Activated B cell treated with CpG ODN at 0.5 μM for 24 hours (primary cell): ENCODE measurements around the gene PRPF8. TPM values are rescaled to one million over a fixed set of nuclear protein-coding genes. Genes with fewer than 3 reads are reported as not detected.
"Not testable (repeated sequence)": the region's sequence is repeated elsewhere in the genome, so short reads cannot be mapped to it uniquely, and the experiment has no call there.

ENCODE experiments used
- ATAC-seq: fragments of 200-7000 bp; cut with Tn5 transposase; one replicate; pipeline ENCODE4 v1.10.0; 2021; ENCODE audit warnings: low read depth, mild to moderate bottlenecking, moderate library complexity
- CTCF ChIA-PET: fragments of 350-600 bp; sonication (Branson Sonifier 250); formaldehyde crosslinking; loops from one replicate; lab custom pipeline; 2021; ENCODE audit warnings: antibody characterized with exemption; lab: Charles Lee
- POLR2A ChIA-PET: fragments of 350-600 bp; sonication (Branson Sonifier 250); formaldehyde crosslinking; loops from one replicate; lab custom pipeline; 2021; ENCODE audit warnings: antibody characterized with exemption; lab: Charles Lee
- DNase-seq: peaks from one replicate; pipeline ENCODE4 v3.0.0; 2022
- H3K27ac Mint-ChIP-seq: one replicate; pipeline ENCODE4 v1.8.0; 2020; ENCODE audit warnings: mixed read lengths
- H3K27me3 Mint-ChIP-seq: one replicate; pipeline ENCODE4 v1.8.0; 2021; ENCODE audit warnings: mixed read lengths
- H3K36me3 Mint-ChIP-seq: one replicate; pipeline ENCODE4 v1.8.0; 2021; ENCODE audit warnings: low read depth, mixed read lengths
- H3K4me1 Mint-ChIP-seq: one replicate; pipeline ENCODE4 v1.8.0; 2021; ENCODE audit warnings: mixed read lengths
- H3K4me3 Mint-ChIP-seq: one replicate; pipeline ENCODE4 v1.8.0; 2020; ENCODE audit warnings: mild to moderate bottlenecking, mixed read lengths
- H3K9me3 Mint-ChIP-seq: one replicate; pipeline ENCODE4 v1.8.0; 2020; ENCODE audit warnings: mixed read lengths
- intact Hi-C: fragments of 100-400 bp; cut with micrococcal nuclease; formaldehyde crosslinking; loops from one replicate; pipeline ENCODE4 v1.15.1; 2024
- total RNA-seq: library from RNA; stranded (reverse); gene quantifications from 2 replicates; pipeline ENCODE4 v1.2.3, GENCODE V29; 2022
- TF ChIP-seq, protein P1 (sequence below): fragments of 200-600 bp; IDR thresholded peaks from one replicate; pipeline ENCODE4 v1.8.0; 2022; ENCODE audit warnings: antibody characterized with exemption, mild to moderate bottlenecking

PRPF8 gene
- total RNA-seq, 1 donor from 2014 or later, result 442 TPM

DNA sequence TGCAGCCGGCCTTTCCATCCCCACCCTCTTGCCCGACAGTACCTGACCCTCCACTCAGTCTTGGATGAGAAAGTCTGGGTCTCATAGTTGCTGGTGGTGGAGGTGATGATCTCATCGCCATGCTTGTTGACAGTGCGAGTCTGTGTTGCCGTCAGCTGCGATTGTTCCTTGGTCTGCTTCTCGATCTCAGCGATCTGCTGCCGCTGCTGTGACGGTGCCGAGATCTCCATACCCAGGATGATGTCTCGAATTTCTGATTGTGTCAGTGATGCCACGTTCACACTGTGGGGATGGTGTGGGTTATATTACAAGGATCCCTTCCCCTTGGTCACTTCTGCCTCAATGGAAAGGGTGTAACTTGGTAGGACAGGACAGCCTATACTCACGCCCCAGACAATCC lies 30.9 kb downstream of the PRPF8 start:
- no peak overlapping the region for H3K4me3 Mint-ChIP-seq
- DNase-seq (no peak), ATAC-seq (no peak)
- no peaks in the 10 kb centered on the region for H3K27me3 Mint-ChIP-seq
- peaks cover 72% of the 10 kb centered on the region for H3K36me3 Mint-ChIP-seq
- H3K27ac Mint-ChIP-seq, result no peak overlapping the region
- H3K4me1 Mint-ChIP-seq, result peaks cover 4% of the 10 kb centered on the region
- TF ChIP-seq, protein P1, sequence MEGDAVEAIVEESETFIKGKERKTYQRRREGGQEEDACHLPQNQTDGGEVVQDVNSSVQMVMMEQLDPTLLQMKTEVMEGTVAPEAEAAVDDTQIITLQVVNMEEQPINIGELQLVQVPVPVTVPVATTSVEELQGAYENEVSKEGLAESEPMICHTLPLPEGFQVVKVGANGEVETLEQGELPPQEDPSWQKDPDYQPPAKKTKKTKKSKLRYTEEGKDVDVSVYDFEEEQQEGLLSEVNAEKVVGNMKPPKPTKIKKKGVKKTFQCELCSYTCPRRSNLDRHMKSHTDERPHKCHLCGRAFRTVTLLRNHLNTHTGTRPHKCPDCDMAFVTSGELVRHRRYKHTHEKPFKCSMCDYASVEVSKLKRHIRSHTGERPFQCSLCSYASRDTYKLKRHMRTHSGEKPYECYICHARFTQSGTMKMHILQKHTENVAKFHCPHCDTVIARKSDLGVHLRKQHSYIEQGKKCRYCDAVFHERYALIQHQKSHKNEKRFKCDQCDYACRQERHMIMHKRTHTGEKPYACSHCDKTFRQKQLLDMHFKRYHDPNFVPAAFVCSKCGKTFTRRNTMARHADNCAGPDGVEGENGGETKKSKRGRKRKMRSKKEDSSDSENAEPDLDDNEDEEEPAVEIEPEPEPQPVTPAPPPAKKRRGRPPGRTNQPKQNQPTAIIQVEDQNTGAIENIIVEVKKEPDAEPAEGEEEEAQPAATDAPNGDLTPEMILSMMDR, result no peak
- POLR2A ChIA-PET, result interaction anchor here (0.6 kb wide), 1 partner anchor 112 kb away, joined by 3 read pairs; no protein-coding TSS in a partner anchor
- intact Hi-C loops, result loop anchor here (1.0 kb wide), 1 partner anchor 16 kb away; no protein-coding TSS in a partner anchor
- no peaks in the 10 kb centered on the region for H3K9me3 Mint-ChIP-seq
- CTCF ChIA-PET, result no interaction called here

DNA sequence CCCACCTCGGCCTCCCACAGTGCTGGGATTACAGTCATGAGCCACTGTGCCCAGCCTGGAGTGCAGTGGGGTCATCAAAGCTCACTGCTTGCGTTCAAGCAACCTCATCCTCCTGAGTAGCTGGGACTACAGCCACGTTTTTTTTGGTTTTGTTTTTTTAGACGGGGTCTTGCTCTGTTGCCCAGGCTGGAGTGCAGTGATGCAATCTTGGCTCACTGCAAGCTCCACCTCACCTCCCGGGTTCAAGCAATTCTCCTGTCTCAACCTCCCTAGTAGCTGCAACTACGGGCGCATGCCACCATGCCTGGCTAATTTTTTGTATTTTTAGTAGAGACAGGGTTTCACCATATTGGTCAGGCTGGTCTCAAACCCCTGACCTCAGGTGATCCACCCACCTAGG lies 31.9 kb downstream of the PRPF8 start:
- not testable (repeated sequence) for H3K9me3 Mint-ChIP-seq

DNA sequence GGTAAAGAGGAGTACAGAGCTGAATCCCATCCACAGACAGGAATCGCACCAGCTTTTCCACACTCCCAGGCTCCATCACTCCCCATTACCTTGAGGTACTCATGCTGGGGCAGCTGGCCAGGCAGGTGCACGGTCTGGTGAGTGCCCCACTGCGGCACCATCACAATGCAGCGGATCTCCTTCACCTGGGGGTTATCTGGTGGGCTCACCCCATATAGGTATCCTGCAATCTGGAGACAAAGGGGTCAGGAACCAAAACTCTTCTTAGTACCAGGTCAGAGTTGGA lies 33.2 kb downstream of the PRPF8 start:
- CTCF ChIA-PET, result interaction anchor here (1.4 kb wide), 1 partner anchor 392 kb away, joined by 4 read pairs; no protein-coding TSS in a partner anchor
- ATAC-seq (no peak), DNase-seq (no peak)
- Mint-ChIP-seq H3K27ac (no peak overlapping the region), H3K36me3 (peaks cover 55% of the 10 kb centered on the region), H3K4me1 (peaks cover 20% of the 10 kb centered on the region), H3K27me3 (no peaks in the 10 kb centered on the region), H3K9me3 (no peaks in the 10 kb centered on the region), H3K4me3 (no peak overlapping the region)
- intact Hi-C loops, result no loop called here
- POLR2A ChIA-PET, result interaction anchor here (1.3 kb wide), 1 partner anchor 44 kb away, joined by 11 read pairs; no protein-coding TSS in a partner anchor
- TF ChIP-seq, protein P1, result no peak

More for the DNA sequence above, 31.9 kb downstream of the PRPF8 start:
- POLR2A ChIA-PET, result interaction anchor here (0.6 to 1.3 kb wide), 3 partner anchors 45 to 392 kb away, joined by 3 to 11 read pairs (median 4); no protein-coding TSS in a partner anchor
- DNase-seq, H3K27me3 Mint-ChIP-seq, CTCF ChIA-PET, H3K4me3 Mint-ChIP-seq, ATAC-seq, intact Hi-C loops, H3K27ac Mint-ChIP-seq: not testable (repeated sequence)
- H3K36me3 Mint-ChIP-seq, result peaks cover 63% of the 10 kb centered on the region
- peaks cover 11% of the 10 kb centered on the region for H3K4me1 Mint-ChIP-seq

DNA sequence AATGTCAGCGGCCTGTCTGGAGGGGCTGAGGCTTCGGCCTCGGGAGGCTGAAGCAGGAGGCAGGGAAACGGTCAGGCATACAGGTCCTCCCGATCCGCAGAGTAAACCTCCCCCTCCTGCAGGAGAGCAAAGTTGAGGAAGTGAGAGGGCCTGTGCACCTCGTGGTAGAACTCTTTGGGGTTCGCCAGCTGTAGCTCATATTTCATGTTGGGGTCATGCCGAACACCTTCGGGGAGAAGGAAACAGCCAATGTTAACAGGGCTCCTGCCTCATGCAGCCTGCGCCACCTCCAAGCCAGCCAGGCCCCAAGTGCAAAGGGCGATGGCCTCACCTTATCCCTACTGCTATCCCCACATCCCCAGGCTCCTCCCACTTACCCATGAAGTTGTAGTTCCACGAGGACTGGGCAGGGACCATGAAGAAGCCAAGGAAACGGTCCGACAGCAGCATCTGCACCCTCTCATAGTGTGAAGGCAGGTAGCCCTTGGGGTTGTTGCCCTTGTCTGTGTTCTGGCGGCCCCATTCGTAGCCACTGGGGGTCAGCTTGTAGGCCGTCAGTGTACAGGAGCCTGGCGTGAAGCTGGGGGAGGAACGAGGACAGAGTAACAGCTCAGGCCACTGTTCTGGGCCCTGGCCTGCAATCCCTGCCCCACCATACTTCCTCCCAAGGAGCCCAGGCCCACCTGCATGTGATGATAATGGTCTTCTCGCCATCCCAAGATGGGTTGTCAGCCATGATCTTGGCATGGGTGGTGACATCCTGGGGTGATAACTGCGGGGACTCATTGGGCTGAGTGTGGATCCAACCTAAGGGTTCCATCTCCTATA lies 33.7 kb downstream of the PRPF8 start:
- CTCF ChIA-PET, result interaction anchor here (1.4 kb wide), 1 partner anchor 391 kb away, joined by 4 read pairs; no protein-coding TSS in a partner anchor
- Mint-ChIP-seq H3K27ac (no peak overlapping the region), H3K4me1 (peaks cover 24% of the 10 kb centered on the region), H3K9me3 (no peaks in the 10 kb centered on the region), H3K27me3 (no peaks in the 10 kb centered on the region), H3K4me3 (no peak overlapping the region), H3K36me3 (peaks cover 49% of the 10 kb centered on the region)
- DNase-seq (no peak), ATAC-seq (no peak)
- intact Hi-C loops, result no loop called here
- TF ChIP-seq, protein P1, result no peak
- POLR2A ChIA-PET, result interaction anchor here (2.6 to 5.3 kb wide), 2 partner anchors 22 to 77 kb away, joined by 30 to 47 read pairs; partner anchors contain the start of gene SLC43A2

DNA sequence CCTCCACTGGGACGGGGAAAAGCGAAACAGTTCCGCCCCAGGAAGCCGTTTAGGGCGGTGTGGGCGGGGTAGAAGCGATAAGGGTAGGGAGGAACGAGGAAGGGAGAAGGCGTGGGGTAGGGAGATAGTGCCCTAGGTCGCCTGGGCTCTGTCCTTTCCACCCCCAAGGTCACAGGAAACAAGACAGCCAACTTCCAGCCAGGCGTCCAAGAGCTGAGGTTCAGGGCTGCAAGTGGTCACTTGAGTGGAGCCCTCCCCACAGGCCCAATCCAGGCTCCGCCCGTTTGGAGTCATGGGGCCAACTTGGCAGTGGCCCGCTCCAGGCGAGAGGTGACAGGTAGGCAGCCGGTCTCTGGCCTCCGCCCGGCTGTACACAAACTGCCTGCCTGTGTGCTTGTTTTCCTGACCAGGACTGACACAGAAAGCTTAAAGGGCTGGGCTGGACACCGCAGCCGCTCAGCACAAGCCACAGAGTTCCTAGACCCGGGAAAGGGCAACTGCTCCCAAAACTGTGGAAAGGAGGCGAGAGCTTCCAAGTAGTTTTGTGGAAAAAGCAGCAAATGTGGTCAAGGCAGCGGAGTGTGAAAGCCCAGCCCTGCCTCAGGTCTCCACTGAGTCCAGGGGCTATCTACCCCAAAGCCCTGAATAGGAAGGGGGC lies 34.7 kb downstream of the PRPF8 start, which contains the start of gene RILP:
Gene RILP (minus strand): TSS at position 23 of the 658 bp plus-strand sequence. CDS start 62 bp downstream, outside the sequence.
- Mint-ChIP-seq H3K9me3 (no peaks in the 10 kb centered on the region), H3K4me3 (peak within 1 kb of the TSS; percentile 69), H3K27ac (peak within 1 kb of the TSS; percentile 24), H3K36me3 (peaks cover 42% of the 10 kb centered on the region), H3K4me1 (peaks cover 34% of the 10 kb centered on the region), H3K27me3 (no peaks in the 10 kb centered on the region)
- intact Hi-C loops, result loop anchor here (1.0 to 10.0 kb wide), 8 partner anchors 22 to 391 kb away; partner anchors contain the start of genes DPH1, PITPNA, PRPF8 and SLC43A2
- CTCF ChIA-PET, result interaction anchor here (1.0 to 7.1 kb wide), 9 partner anchors 9 to 134 kb away, joined by 3 to 82 read pairs (median 9); partner anchors contain the start of gene SLC43A2
- DNase-seq, result no peak
- no peak for ATAC-seq
- POLR2A ChIA-PET, result interaction anchor here (0.5 to 5.3 kb wide), 17 partner anchors 18 to 750 kb away, joined by 3 to 47 read pairs (median 8); partner anchors contain the start of genes INPP5K, SGSM2, SLC43A2 and WDR81
- TF ChIP-seq, protein P1, result no peak
